Right atrium auricular region (tissue), 2 donors: ENCODE measurements around the gene MMEL1. TPM values are rescaled to one million over a fixed set of nuclear protein-coding genes. Genes with fewer than 3 reads are reported as not detected.

Source experiments
- DNase-seq: peaks from one replicate; pipeline ENCODE4 v3.0.0-alpha.2; 2019; ENCODE audit warnings: low spot score
- H3K27ac ChIP-seq, 2 donors: fragments of 200-600 bp; sonication (generic); 1 replicate in 1 of 2; 2 replicates in 1 of 2; pipeline ENCODE4 v1.5.1; 2016 to 2019
- H3K27me3 ChIP-seq, 2 donors: fragments of 200-600 bp; sonication (generic); one replicate each; pipeline versions ENCODE4 v1.5.1 to v1.6.0; 2017 to 2019
- H3K36me3 ChIP-seq: fragments of 200-600 bp; sonication (generic); one replicate; pipeline ENCODE4 v1.5.1; 2016
- H3K4me1 ChIP-seq, 2 donors: fragments of 200-600 bp; sonication (generic); one replicate each; pipeline versions ENCODE4 v1.5.1 to v1.6.0; 2017 to 2019
- H3K4me3 ChIP-seq, 2 donors: fragments of 200-600 bp; sonication (generic); 1 replicate in 1 of 2; 2 replicates in 1 of 2; pipeline ENCODE4 v1.5.1; 2017 to 2019; ENCODE audit warnings: mild to moderate bottlenecking in 1 of 2, moderate library complexity in 1 of 2
- H3K9me3 ChIP-seq, 2 donors: fragments of 200-600 bp; sonication (generic); one replicate each; pipeline ENCODE4 v1.5.1; 2019
- CTCF ChIP-seq, 2 donors: fragments of 200-600 bp; sonication (generic); IDR thresholded peaks; one replicate each; pipeline ENCODE4 v1.5.1; 2019; ENCODE audit warnings: antibody characterized with exemption in 2 of 2
- total RNA-seq, 2 donors: library from RNA; depleted of rRNA; stranded (reverse); fragments of >200 nt; gene quantifications; one replicate each; pipeline ENCODE4 v1.1.0, GENCODE V29; 2016

The MMEL1 gene
- total RNA-seq, 2 donors from 2014 or later: not detected

- no peaks in the 10 kb centered on the region for H3K27me3 ChIP-seq
- no peak for TF ChIP-seq CTCF (IDR thresholded peaks at IDR 0.05)
- peaks cover 0 to 16% of the 10 kb centered on the region in 2 donors for H3K4me1 ChIP-seq
- H3K4me3 ChIP-seq: peak overlapping the region in 1 of 2 donors; percentile 38
- peaks cover 0 to under 1% of the 10 kb centered on the region in 2 donors for H3K9me3 ChIP-seq
- DNase-seq: no peak
- H3K27ac ChIP-seq: no peak overlapping the region
- H3K36me3 ChIP-seq: no peaks in the 10 kb centered on the region
These were observed 39.5 kb downstream of the MMEL1 start for GRCh38 chr1:2593251-2593878.

- no peaks in the 10 kb centered on the region for H3K36me3 ChIP-seq
- no peak for TF ChIP-seq CTCF (IDR thresholded peaks at IDR 0.05)
- H3K27ac ChIP-seq: no peak overlapping the region
- H3K4me1 ChIP-seq: peaks cover 0 to 21% of the 10 kb centered on the region in 2 donors
- H3K4me3 ChIP-seq: no peak overlapping the region
- no peaks in the 10 kb centered on the region for H3K9me3 ChIP-seq
- no peak for DNase-seq
- H3K27me3 ChIP-seq: no peaks in the 10 kb centered on the region
These were observed 40.1 kb downstream of the MMEL1 start for GRCh38 chr1:2592672-2593071.

- DNase-seq: no peak
- no peak for TF ChIP-seq CTCF (IDR thresholded peaks at IDR 0.05)
- H3K27ac ChIP-seq: no peak overlapping the region
- no peak overlapping the region for H3K4me3 ChIP-seq
- H3K27me3 ChIP-seq: no peaks in the 10 kb centered on the region
- no peaks in the 10 kb centered on the region for H3K9me3 ChIP-seq
- peaks cover 0 to 29% of the 10 kb centered on the region in 2 donors for H3K4me1 ChIP-seq
- H3K36me3 ChIP-seq: no peaks in the 10 kb centered on the region
These were observed 41.1 kb downstream of the MMEL1 start for GRCh38 chr1:2591581-2592261.

GRCh38 chr1:2591233-2591580 is 41.6 kb downstream of the MMEL1 start:
- TF ChIP-seq CTCF (IDR thresholded peaks at IDR 0.05): no peak
- no peaks in the 10 kb centered on the region for H3K9me3 ChIP-seq
- H3K4me3 ChIP-seq: no peak overlapping the region
- peaks cover 0 to 29% of the 10 kb centered on the region in 2 donors for H3K4me1 ChIP-seq
- no peaks in the 10 kb centered on the region for H3K36me3 ChIP-seq
- no peaks in the 10 kb centered on the region for H3K27me3 ChIP-seq
- no peak for DNase-seq
- H3K27ac ChIP-seq: no peak overlapping the region

GRCh38 chr1:2590233-2591141 is 42.3 kb downstream of the MMEL1 start:
- Histone ChIP-seq H3K4me3 (no peak overlapping the region), H3K36me3 (no peaks in the 10 kb centered on the region), H3K27me3 (no peaks in the 10 kb centered on the region), H3K27ac (no peak overlapping the region), H3K9me3 (no peaks in the 10 kb centered on the region), H3K4me1 (peaks cover 0 to 32% of the 10 kb centered on the region in 2 donors)
- no peak for TF ChIP-seq CTCF (IDR thresholded peaks at IDR 0.05)
- no peak for DNase-seq
